ENCODE measurements around the gene RASSF8.

- TF ChIP-seq CTCF (IDR thresholded peaks at IDR 0.05) (no peak), POLR2A (IDR thresholded peaks at IDR 0.05) (no peak)
These were observed 60.4 kb downstream of the RASSF8 start for GRCh38 chr12:26018926-26019325.
